ENCODE results near the gene SLC2A5. TPM values are rescaled to one million over a fixed set of nuclear protein-coding genes. Genes with fewer than 3 reads are reported as not detected.

The SLC2A5 gene
- total RNA-seq, result 3.6 and 4.5 TPM in 2 replicates

- CTCF ChIA-PET, result no interaction called here
- intact Hi-C loops (cut with micrococcal nuclease), result loop anchor here (1.0 to 5.0 kb wide), 4 partner anchors 9 to 358 kb away; no protein-coding TSS in a partner anchor
- Mint-ChIP-seq H3K9me3 (no peaks in the 10 kb centered on the region), H3K27ac (peak within 1 kb of the TSS; percentile 64), H3K36me3 (ENCODE audit: low read depth) (no peaks in the 10 kb centered on the region), H3K4me1 (peaks cover 71% of the 10 kb centered on the region), H3K27me3 (no peaks in the 10 kb centered on the region), H3K4me3 (peak within 1 kb of the TSS; percentile 83)
- ATAC-seq (ENCODE audit: low read depth) (peak; percentile 98), DNase-seq (peak; percentile 65)
- POLR2A ChIA-PET, result interaction anchor here (0.6 to 1.1 kb wide), 8 partner anchors 9 to 191 kb away, joined by 3 to 13 read pairs (median 3); partner anchors contain the start of gene ENO1
- TF ChIP-seq CTCF (IDR thresholded peaks at IDR 0.05), result no peak
Observed at GRCh38 chr1:9069326-9070100, at the start of gene SLC2A5. SLC2A5 (minus strand) TSS chr1:9069635; CDS start chr1:9069536, 99 bp downstream.

GRCh38 chr1:9118186-9118585 lies 48.8 kb upstream of the SLC2A5 start:
- POLR2A ChIA-PET, result no interaction called here
- DNase-seq (no peak), ATAC-seq (ENCODE audit: low read depth) (no peak)
- Mint-ChIP-seq H3K4me3 (no peak overlapping the region), H3K9me3 (no peaks in the 10 kb centered on the region), H3K4me1 (peaks cover 39% of the 10 kb centered on the region), H3K27me3 (no peaks in the 10 kb centered on the region), H3K27ac (no peak overlapping the region), H3K36me3 (ENCODE audit: low read depth) (no peaks in the 10 kb centered on the region)
- no peak for TF ChIP-seq CTCF (IDR thresholded peaks at IDR 0.05)
- CTCF ChIA-PET, result interaction anchor here (2.1 kb wide), 1 partner anchor 78 kb away, joined by 7 read pairs; no protein-coding TSS in a partner anchor
- intact Hi-C loops (cut with micrococcal nuclease), result no loop called here

GRCh38 chr1:9115351-9116205 lies 46.1 kb upstream of the SLC2A5 start:
- TF ChIP-seq CTCF (IDR thresholded peaks at IDR 0.05), result no peak
- Mint-ChIP-seq H3K27ac (peak overlapping the region; percentile 24), H3K36me3 (ENCODE audit: low read depth) (peaks cover 1% of the 10 kb centered on the region), H3K4me3 (no peak overlapping the region), H3K4me1 (peaks cover 23% of the 10 kb centered on the region), H3K27me3 (no peaks in the 10 kb centered on the region), H3K9me3 (no peaks in the 10 kb centered on the region)
- no peak for DNase-seq
- POLR2A ChIA-PET, result interaction anchor here (0.7 to 1.0 kb wide), 2 partner anchors 14 to 42 kb away, joined by 4 to 10 read pairs; no protein-coding TSS in a partner anchor
- no peak for ATAC-seq (ENCODE audit: low read depth)
- intact Hi-C loops (cut with micrococcal nuclease), result no loop called here
- CTCF ChIA-PET, result interaction anchor here (0.5 to 1.8 kb wide), 3 partner anchors 13 to 111 kb away, joined by 3 to 5 read pairs (median 3); no protein-coding TSS in a partner anchor

GRCh38 chr1:9112961-9113880 lies 43.8 kb upstream of the SLC2A5 start:
- ATAC-seq (ENCODE audit: low read depth), result no peak
- peaks cover 3% of the 10 kb centered on the region for H3K36me3 Mint-ChIP-seq (ENCODE audit: low read depth)
- no peak overlapping the region for H3K27ac Mint-ChIP-seq

More at GRCh38 chr1:9112961-9113880, 43.8 kb upstream of the SLC2A5 start:
- no peak for DNase-seq
- CTCF ChIA-PET, result interaction anchor here (0.6 to 3.0 kb wide), 3 partner anchors 29 to 177 kb away, joined by 3 to 47 read pairs (median 10); no protein-coding TSS in a partner anchor
- Mint-ChIP-seq H3K4me3 (no peak overlapping the region), H3K4me1 (peaks cover 8% of the 10 kb centered on the region), H3K27me3 (no peaks in the 10 kb centered on the region), H3K9me3 (no peaks in the 10 kb centered on the region)
- POLR2A ChIA-PET, result interaction anchor here (0.6 kb wide), 2 partner anchors 15 to 830 kb away, joined by 3 read pairs; no protein-coding TSS in a partner anchor
- intact Hi-C loops (cut with micrococcal nuclease), result no loop called here
- TF ChIP-seq CTCF (IDR thresholded peaks at IDR 0.05), result no peak

Data from activated B cell treated with CpG ODN at 0.5 μM for 24 hours (primary cell).